GM18505 (cell line): ENCODE results near the gene DAND5.
"Not testable (repeated sequence)": the region's sequence is repeated elsewhere in the genome, so short reads cannot be mapped to it uniquely, and the experiment has no call there.

Experiments
- ATAC-seq: cut with Tn5 transposase; IDR thresholded peaks from one replicate; pipeline ENCODE4 v1.9.1; 2021; ENCODE audit not compliant: unreplicated experiment
- POLR2A ChIP-seq: IDR thresholded peaks from 4 replicates; pipeline ENCODE4 v1.6.1; 2011; ENCODE audit warnings: borderline replicate concordance; ENCODE audit not compliant: insufficient read depth, insufficient read length; ENCODE audit errors: extremely low read depth

DAND5 gene

GRCh38 chr19:12949363-12950283 lies 19.8 kb upstream of the DAND5 start:
- no peak for ATAC-seq
- TF ChIP-seq POLR2A: no peak

- not testable (repeated sequence) for ATAC-seq
These were observed 17.3 kb upstream of the DAND5 start for GRCh38 chr19:12952050-12952449.

- TF ChIP-seq POLR2A: no peak
- ATAC-seq: no peak
These were observed 16.8 kb upstream of the DAND5 start for GRCh38 chr19:12952488-12953137.

- peak; percentile 16 for TF ChIP-seq POLR2A
- no peak for ATAC-seq
These were observed 16.1 kb upstream of the DAND5 start for GRCh38 chr19:12953138-12953798.

GRCh38 chr19:12953799-12954611 lies 15.4 kb upstream of the DAND5 start:
- no peak for TF ChIP-seq POLR2A
- no peak for ATAC-seq

- no peak for ATAC-seq
- no peak for TF ChIP-seq POLR2A
These were observed 14.8 kb upstream of the DAND5 start for GRCh38 chr19:12954612-12954962.

GRCh38 chr19:12955575-12955974 lies 13.8 kb upstream of the DAND5 start:
- ATAC-seq: not testable (repeated sequence)

- no peak for TF ChIP-seq POLR2A
- no peak for ATAC-seq
These were observed 13.4 kb upstream of the DAND5 start for GRCh38 chr19:12955996-12956395.

- ATAC-seq: no peak
- peak; percentile 93 for TF ChIP-seq POLR2A
These were observed 12.7 kb upstream of the DAND5 start, which contains the start of gene GADD45GIP1 for GRCh38 chr19:12956446-12957388. GADD45GIP1 (minus strand) TSS chr19:12957223; CDS start chr19:12957212, 11 bp downstream.

- ATAC-seq: not testable (repeated sequence)
These were observed 11.9 kb upstream of the DAND5 start for GRCh38 chr19:12957389-12957952.

- ATAC-seq: no peak
- TF ChIP-seq POLR2A: no peak
These were observed 9.9 kb upstream of the DAND5 start for GRCh38 chr19:12959481-12959880.
